PC-9 (cell line): ENCODE results near the gene FLYWCH2.

Experiments used
- EZH2 ChIP-seq: fragments of 200-600 bp; sonication (generic); IDR thresholded peaks from 2 replicates; pipeline ENCODE4 v1.8.0; 2017; ENCODE audit warnings: antibody characterized with exemption, low read depth
- TF ChIP-seq, protein P1 (sequence below): fragments of 200-600 bp; sonication (generic); conservative IDR thresholded peaks from 2 replicates; pipeline ENCODE4 v1.6.1; 2017; ENCODE audit warnings: mixed run types, antibody characterized with exemption, mild to moderate bottlenecking, moderate library complexity

DNA sequence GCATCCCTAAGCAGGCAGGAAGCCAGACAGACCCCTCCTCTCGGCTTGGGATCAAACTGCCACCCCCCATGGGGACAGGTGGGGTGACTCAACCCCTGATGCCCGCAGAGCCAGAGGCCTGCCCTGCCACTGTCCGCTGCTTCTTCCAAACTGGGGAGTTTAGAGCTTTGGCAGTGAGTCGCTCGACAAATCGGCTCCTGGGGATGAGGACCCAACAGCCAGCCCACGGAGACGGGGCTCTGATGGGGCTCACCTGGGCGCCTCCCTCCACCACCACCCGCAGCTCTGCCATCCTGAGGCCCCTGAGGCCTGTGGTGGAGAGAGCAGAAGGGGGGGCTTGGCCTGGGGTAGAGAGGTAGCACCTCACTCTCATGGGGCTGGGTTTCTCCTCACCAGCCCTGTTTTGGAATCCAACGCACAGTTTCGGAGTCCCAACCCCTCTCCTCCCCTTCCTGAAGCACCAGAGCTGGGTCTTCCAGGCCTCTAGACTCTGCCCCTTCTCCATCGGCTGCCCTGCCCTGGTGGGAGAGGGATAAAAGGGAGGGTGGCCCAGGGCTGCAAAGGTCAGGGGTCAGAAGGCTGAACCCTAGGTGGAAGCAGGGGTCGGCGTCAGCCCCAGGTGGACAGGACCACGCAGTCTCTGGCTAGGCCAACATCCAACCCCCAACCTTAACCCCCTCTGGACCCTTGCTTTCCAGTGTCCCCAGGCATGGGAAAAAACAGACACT lies 30.8 kb upstream of the FLYWCH2 start:
- TF ChIP-seq, protein P1, sequence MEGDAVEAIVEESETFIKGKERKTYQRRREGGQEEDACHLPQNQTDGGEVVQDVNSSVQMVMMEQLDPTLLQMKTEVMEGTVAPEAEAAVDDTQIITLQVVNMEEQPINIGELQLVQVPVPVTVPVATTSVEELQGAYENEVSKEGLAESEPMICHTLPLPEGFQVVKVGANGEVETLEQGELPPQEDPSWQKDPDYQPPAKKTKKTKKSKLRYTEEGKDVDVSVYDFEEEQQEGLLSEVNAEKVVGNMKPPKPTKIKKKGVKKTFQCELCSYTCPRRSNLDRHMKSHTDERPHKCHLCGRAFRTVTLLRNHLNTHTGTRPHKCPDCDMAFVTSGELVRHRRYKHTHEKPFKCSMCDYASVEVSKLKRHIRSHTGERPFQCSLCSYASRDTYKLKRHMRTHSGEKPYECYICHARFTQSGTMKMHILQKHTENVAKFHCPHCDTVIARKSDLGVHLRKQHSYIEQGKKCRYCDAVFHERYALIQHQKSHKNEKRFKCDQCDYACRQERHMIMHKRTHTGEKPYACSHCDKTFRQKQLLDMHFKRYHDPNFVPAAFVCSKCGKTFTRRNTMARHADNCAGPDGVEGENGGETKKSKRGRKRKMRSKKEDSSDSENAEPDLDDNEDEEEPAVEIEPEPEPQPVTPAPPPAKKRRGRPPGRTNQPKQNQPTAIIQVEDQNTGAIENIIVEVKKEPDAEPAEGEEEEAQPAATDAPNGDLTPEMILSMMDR: no peak
- no peak for TF ChIP-seq EZH2
